Parathyroid adenoma (tissue), 2 donors: Measurements from ENCODE around the gene PFKL.

Experiments
- H2AFZ ChIP-seq: fragments of 300-600 bp; sonication (generic); one replicate; pipeline ENCODE4 v1.7.0; 2017; ENCODE audit warnings: antibody characterized with exemption, mild to moderate bottlenecking
- H3K27ac ChIP-seq: fragments of 300-600 bp; sonication (generic); one replicate; pipeline ENCODE4 v1.7.0; 2017
- H3K27me3 ChIP-seq: fragments of 300-600 bp; sonication (generic); one replicate; pipeline ENCODE4 v1.7.0; 2017; ENCODE audit warnings: low read length; ENCODE audit not compliant: control insufficient read depth, insufficient read depth
- H3K36me3 ChIP-seq: fragments of 300-600 bp; sonication (generic); one replicate; pipeline ENCODE4 v1.7.0; 2017; ENCODE audit warnings: low read length; ENCODE audit not compliant: control insufficient read depth, insufficient read depth
- H3K4me1 ChIP-seq: fragments of 300-600 bp; sonication (generic); one replicate; pipeline ENCODE4 v1.7.0; 2017; ENCODE audit warnings: control low read depth
- H3K4me2 ChIP-seq: fragments of 300-600 bp; sonication (generic); one replicate; pipeline ENCODE4 v1.7.0; 2017; ENCODE audit warnings: low read length
- H3K4me3 ChIP-seq: fragments of 300-600 bp; sonication (generic); one replicate; pipeline ENCODE4 v1.7.0; 2017; ENCODE audit warnings: low read depth, low read length
- H3K79me2 ChIP-seq: fragments of 300-600 bp; sonication (generic); one replicate; pipeline ENCODE4 v1.7.0; 2017; ENCODE audit warnings: control low read depth
- H3K9ac ChIP-seq: fragments of 300-600 bp; sonication (generic); one replicate; pipeline ENCODE4 v1.7.0; 2017; ENCODE audit warnings: mild to moderate bottlenecking
- H3K9me3 ChIP-seq: fragments of 300-600 bp; sonication (generic); one replicate; pipeline ENCODE4 v1.7.0; 2017; ENCODE audit warnings: low read length; ENCODE audit not compliant: control insufficient read depth
- TF ChIP-seq, protein P1 (sequence below): fragments of 300-600 bp; sonication (generic); IDR thresholded peaks from one replicate; pipeline ENCODE4 v1.7.0; 2017; ENCODE audit warnings: antibody characterized with exemption, mild to moderate bottlenecking
- donor health status: primary hyperparathyroidism.

The PFKL gene

DNA sequence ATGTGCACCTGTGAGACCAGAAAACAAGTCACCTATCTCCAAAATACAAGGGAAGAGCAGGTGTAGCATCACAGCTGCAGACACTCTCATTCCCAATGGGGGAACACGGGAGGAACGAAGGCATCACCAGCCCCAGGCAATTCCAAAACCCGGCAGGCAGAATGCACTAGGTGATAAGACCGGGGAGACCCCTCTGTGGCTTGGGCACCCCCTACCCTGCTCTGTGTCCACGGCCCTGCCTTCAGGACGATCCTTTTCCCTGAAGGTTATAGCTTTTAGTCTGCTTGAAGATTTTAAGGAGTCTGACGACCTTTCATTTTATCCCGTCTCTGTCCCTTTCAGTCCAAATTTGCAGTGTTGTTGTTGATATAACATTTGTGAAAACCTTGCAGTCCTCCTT lies 72.8 kb downstream of the PFKL start:
- H3K4me3 ChIP-seq: no peak overlapping the region
- H3K9ac ChIP-seq: no peak overlapping the region
- TF ChIP-seq, protein P1, sequence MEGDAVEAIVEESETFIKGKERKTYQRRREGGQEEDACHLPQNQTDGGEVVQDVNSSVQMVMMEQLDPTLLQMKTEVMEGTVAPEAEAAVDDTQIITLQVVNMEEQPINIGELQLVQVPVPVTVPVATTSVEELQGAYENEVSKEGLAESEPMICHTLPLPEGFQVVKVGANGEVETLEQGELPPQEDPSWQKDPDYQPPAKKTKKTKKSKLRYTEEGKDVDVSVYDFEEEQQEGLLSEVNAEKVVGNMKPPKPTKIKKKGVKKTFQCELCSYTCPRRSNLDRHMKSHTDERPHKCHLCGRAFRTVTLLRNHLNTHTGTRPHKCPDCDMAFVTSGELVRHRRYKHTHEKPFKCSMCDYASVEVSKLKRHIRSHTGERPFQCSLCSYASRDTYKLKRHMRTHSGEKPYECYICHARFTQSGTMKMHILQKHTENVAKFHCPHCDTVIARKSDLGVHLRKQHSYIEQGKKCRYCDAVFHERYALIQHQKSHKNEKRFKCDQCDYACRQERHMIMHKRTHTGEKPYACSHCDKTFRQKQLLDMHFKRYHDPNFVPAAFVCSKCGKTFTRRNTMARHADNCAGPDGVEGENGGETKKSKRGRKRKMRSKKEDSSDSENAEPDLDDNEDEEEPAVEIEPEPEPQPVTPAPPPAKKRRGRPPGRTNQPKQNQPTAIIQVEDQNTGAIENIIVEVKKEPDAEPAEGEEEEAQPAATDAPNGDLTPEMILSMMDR: no peak
- H3K4me2 ChIP-seq: no peak overlapping the region
- no peaks in the 10 kb centered on the region for H3K9me3 ChIP-seq
- H3K27ac ChIP-seq: no peak overlapping the region
- H3K4me1 ChIP-seq: no peaks in the 10 kb centered on the region
- no peaks in the 10 kb centered on the region for H3K79me2 ChIP-seq
- no peaks in the 10 kb centered on the region for H3K36me3 ChIP-seq
- no peak overlapping the region for H2AFZ ChIP-seq
- no peaks in the 10 kb centered on the region for H3K27me3 ChIP-seq

DNA sequence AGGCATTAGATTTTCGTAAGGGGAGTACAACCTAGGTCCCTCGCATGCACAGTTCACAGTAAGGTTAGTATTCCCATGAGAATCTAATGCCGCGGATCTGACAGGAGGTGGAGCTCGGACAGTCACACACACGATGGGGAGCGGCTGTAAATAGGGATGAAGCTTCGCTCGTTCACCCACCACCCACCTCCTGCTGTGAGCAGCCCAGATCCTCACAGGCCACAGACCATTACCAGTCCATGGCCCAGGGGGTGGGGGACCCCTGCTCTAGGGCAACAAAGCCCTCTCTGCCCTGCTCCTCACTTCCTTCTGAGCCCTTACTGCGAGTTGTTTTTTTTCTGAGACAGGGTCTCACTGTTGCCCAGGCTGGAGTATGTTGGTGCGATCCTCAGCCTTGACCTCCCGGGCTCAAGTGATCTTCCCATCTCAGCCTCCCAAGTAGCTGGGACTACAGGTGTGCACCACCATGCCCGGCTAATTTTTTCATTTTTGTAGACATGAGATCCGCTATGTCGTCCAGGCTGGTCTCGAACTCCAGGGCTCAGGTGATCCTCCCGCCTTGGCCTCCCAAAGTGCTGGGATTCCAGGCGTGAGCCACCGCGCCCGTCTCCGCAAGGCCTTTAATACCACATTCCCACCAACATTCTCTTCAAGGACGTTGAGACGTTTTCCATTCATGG lies 74.9 kb downstream of the PFKL start:
- Histone ChIP-seq H3K4me2 (no peak overlapping the region), H3K36me3 (no peaks in the 10 kb centered on the region), H3K27me3 (no peaks in the 10 kb centered on the region), H3K4me1 (no peaks in the 10 kb centered on the region), H3K9me3 (no peaks in the 10 kb centered on the region), H3K4me3 (no peak overlapping the region), H3K9ac (no peak overlapping the region), H3K27ac (no peak overlapping the region), H3K79me2 (no peaks in the 10 kb centered on the region), H2AFZ (no peak overlapping the region)
- TF ChIP-seq, protein P1: no peak

DNA sequence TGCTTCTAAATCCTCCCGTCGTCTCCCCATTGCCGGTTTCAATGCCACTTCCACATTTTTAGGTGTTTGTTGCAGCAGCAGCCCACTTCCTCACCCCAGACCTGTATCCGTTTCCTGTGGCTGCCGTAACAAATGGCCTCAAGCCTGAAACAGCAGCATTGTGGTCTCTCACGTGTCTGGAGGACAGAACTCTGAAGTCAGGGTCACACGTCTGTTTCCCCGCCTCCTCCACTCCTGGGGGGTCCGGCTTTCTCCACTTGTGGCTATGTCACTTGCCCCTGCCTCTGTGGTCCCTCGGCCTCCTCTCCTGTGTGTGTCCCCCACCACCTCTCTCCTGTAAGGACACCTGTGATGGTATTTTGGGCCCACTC lies 75.4 kb downstream of the PFKL start:
- H3K27me3 ChIP-seq: no peaks in the 10 kb centered on the region
- no peak overlapping the region for H3K27ac ChIP-seq
- H3K79me2 ChIP-seq: no peaks in the 10 kb centered on the region
- H3K4me1 ChIP-seq: no peaks in the 10 kb centered on the region
- H3K36me3 ChIP-seq: no peaks in the 10 kb centered on the region
- no peak overlapping the region for H2AFZ ChIP-seq
- no peaks in the 10 kb centered on the region for H3K9me3 ChIP-seq
- H3K4me3 ChIP-seq: no peak overlapping the region
- no peak overlapping the region for H3K4me2 ChIP-seq
- no peak overlapping the region for H3K9ac ChIP-seq
- TF ChIP-seq, protein P1: no peak

DNA sequence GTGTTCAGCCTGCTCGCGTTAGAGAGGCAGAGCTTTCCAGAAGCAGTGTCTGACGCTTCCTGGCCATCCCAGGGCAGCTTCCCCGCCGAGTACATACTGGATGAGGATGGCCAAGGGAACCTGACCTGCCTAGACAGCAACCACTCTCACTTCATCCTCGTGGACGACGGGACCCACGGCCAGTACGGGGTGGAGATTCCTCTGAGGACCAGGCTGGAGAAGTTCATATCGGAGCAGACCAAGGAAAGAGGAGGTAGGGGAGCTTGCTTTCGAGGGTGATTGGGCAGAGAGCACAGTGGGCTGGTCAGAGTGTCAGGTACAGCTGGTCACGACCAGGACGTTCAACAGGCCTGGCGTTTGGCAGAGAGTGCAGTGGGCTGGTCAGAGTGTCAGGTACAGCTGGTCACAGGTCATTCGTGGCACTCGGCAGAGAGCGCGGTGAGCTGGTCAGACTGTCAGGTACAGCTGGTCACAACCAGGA lies 75.9 kb downstream of the PFKL start:
- no peaks in the 10 kb centered on the region for H3K9me3 ChIP-seq
- TF ChIP-seq, protein P1: no peak
- H3K27me3 ChIP-seq: no peaks in the 10 kb centered on the region
- no peak overlapping the region for H3K4me2 ChIP-seq
- no peaks in the 10 kb centered on the region for H3K36me3 ChIP-seq
- no peaks in the 10 kb centered on the region for H3K4me1 ChIP-seq
- H2AFZ ChIP-seq: no peak overlapping the region
- no peak overlapping the region for H3K4me3 ChIP-seq
- no peak overlapping the region for H3K9ac ChIP-seq
- H3K79me2 ChIP-seq: no peaks in the 10 kb centered on the region
- H3K27ac ChIP-seq: no peak overlapping the region

DNA sequence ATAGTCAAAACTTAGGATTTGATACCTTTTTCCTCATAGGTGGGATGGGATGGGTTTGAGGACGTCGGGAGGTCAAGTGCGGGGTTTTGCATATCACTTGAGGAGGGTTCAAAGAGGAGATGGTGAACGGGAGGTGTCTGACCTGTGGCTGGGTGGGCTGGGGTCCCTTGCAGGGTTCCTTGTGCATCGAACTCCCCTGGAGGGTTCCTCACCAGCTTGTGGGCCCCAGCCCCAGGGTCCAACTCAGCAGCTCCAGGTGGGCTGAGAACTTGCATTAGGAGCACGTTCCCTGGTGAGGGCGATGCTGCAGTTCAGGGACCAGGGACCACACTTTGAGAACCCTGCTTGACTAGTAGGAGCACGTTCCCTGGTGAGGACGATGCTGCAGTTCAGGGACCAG lies 76.8 kb downstream of the PFKL start:
- Histone ChIP-seq H3K9me3 (no peaks in the 10 kb centered on the region), H3K79me2 (no peaks in the 10 kb centered on the region), H3K4me2 (no peak overlapping the region), H3K27me3 (no peaks in the 10 kb centered on the region), H3K27ac (no peak overlapping the region), H2AFZ (no peak overlapping the region), H3K4me1 (no peaks in the 10 kb centered on the region), H3K36me3 (no peaks in the 10 kb centered on the region), H3K4me3 (no peak overlapping the region), H3K9ac (no peak overlapping the region)
- TF ChIP-seq, protein P1: no peak
